Measurements from ENCODE around the gene UVRAG.

- TF ChIP-seq CTCF (IDR thresholded peaks at IDR 0.05) (no peak), POLR2A (IDR thresholded peaks at IDR 0.05) (no peak)
These were observed 260.7 kb downstream of the UVRAG start for GRCh38 chr11:76075716-76076115.

All from lower leg skin (tissue), 3 donors.